Aorta (tissue), 5 donors: ENCODE results near the gene NHLRC1. TPM values are rescaled to one million over a fixed set of nuclear protein-coding genes. Genes with fewer than 3 reads are reported as not detected.

ENCODE experiments used
- ATAC-seq: fragments of 200-7000 bp; cut with Tn5 transposase; one replicate; pipeline ENCODE4 v1.9.1; 2022; ENCODE audit warnings: moderate library complexity; ENCODE audit not compliant: low FRiP score
- DNase-seq, 2 donors: peaks; one replicate each; pipeline ENCODE4 v3.0.0-alpha.2; 2020
- H3K27ac ChIP-seq, 2 donors: one replicate each; pipeline ENCODE4 v1.5.1; 2013; ENCODE audit warnings: low read length in 2 of 2, mild to moderate bottlenecking in 2 of 2, moderate library complexity in 2 of 2, control low read depth in 1 of 2, inconsistent platforms in 1 of 2, low read depth in 1 of 2
- H3K27me3 ChIP-seq, 2 donors: one replicate each; pipeline ENCODE4 v1.6.1; 2013; ENCODE audit warnings: control low read depth in 1 of 2, low read length in 1 of 2, mild to moderate bottlenecking in 1 of 2, moderate library complexity in 1 of 2; ENCODE audit not compliant: insufficient read depth in 2 of 2, control insufficient read depth in 1 of 2
- H3K36me3 ChIP-seq, 2 donors: one replicate each; pipeline ENCODE4 v1.6.1; 2013; ENCODE audit warnings: control low read depth in 1 of 2, low read length in 1 of 2, mild to moderate bottlenecking in 1 of 2; ENCODE audit not compliant: insufficient read depth in 2 of 2, control insufficient read depth in 1 of 2
- H3K4me1 ChIP-seq, 2 donors: one replicate each; pipeline ENCODE4 v1.6.1; 2013; ENCODE audit warnings: low read length in 2 of 2, control low read depth in 1 of 2, mild to moderate bottlenecking in 1 of 2, moderate library complexity in 1 of 2; ENCODE audit not compliant: insufficient read depth in 2 of 2, control insufficient read depth in 1 of 2
- H3K4me3 ChIP-seq, 2 donors: one replicate each; pipeline ENCODE4 v1.5.1; 2013; ENCODE audit warnings: low read length in 2 of 2, control low read depth in 1 of 2, mild to moderate bottlenecking in 1 of 2
- H3K9me3 ChIP-seq: one replicate; pipeline ENCODE4 v1.6.1; 2013; ENCODE audit warnings: mild to moderate bottlenecking, low read length; ENCODE audit not compliant: control insufficient read depth
- WGBS, 2 donors: extraction: QIAGEN DNeasy Blood & Tissue Kit; methylation state at CpG; one replicate each; pipeline ENCODE4 v1.1.7; 2013; 5-methylcytosine and 5-hydroxymethylcytosine counted together
- intact Hi-C, 2 donors: fragments of 100-400 bp; cut with DNase I; formaldehyde crosslinking; loops; one replicate each; pipeline versions ENCODE4 v1.14.2 to v1.15.0; 2022
- polyA plus RNA-seq, 2 donors: library from polyadenylated mRNA; stranded (reverse); fragments of 200-250 nt; gene quantifications; one replicate each; pipeline ENCODE4 v1.2.3, GENCODE V29; 2013
- total RNA-seq, 2 donors: library from RNA; stranded (reverse); fragmentation: NEBNext Ultra II Directional; extraction: Animal tissue kit (Norgen Biotek cat#: 25700); gene quantifications; one replicate each; pipeline ENCODE4 v1.2.1, GENCODE V29; 2021
- donor health status: healthy with polysubstance abuse.
- donor health status: Bipolar disorder and iron deficiency.
- donor health status: DM: no; HTN: no; CAD: no.
- donor health status: DM: no; HTN: no; CAD: no.
- donor health status: DM: yes; HTN: yes; CAD: no.

Gene NHLRC1
- total and polyA plus RNA-seq, 4 donors, result 0.94 to 2.1 (median 1.7) TPM

GRCh38 chr6:18081025-18081668 lies 41.3 kb downstream of the NHLRC1 start:
- peaks cover 0 to 2% of the 10 kb centered on the region in 2 donors for H3K4me1 ChIP-seq
- ATAC-seq (no peak), DNase-seq (no peak)
- no peaks in the 10 kb centered on the region for H3K27me3 ChIP-seq
- no peaks in the 10 kb centered on the region for H3K9me3 ChIP-seq
- H3K27ac ChIP-seq, result no peak overlapping the region
- intact Hi-C loops, result no loop called here
- no peak overlapping the region for H3K4me3 ChIP-seq
- H3K36me3 ChIP-seq, result no peaks in the 10 kb centered on the region
- WGBS, 2 donors, result 57 to 65% methylated on average over 11 of the region's 11 CpGs

DNA sequence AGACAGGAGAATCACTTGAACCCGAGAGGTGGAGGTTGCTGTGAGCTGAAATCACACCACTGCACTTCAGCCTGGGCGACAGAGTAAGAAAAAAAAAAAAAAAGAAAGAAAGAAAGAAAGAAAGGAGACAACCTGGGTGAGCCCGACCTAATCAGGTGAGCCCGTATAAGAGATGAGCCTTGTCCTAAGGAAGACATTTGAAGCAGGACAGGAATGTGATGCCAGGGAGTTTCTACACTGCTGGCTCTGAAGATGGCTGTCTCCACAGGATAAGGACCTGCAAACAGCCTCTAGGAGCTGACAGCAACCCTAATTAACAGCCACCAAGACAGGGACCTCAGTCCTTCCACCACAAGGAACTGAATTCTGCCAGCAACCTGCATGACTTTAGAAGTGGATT lies 41.9 kb downstream of the NHLRC1 start:
- no peak overlapping the region for H3K27ac ChIP-seq
- no peaks in the 10 kb centered on the region for H3K9me3 ChIP-seq
- H3K4me1 ChIP-seq, result peaks cover 0 to 2% of the 10 kb centered on the region in 2 donors
- no peak for DNase-seq
- H3K27me3 ChIP-seq, result no peaks in the 10 kb centered on the region
- ATAC-seq, result no peak
- intact Hi-C loops, result no loop called here
- WGBS, 2 donors, result 97 to 99% methylated on average over 4 of the region's 4 CpGs
- no peak overlapping the region for H3K4me3 ChIP-seq
- H3K36me3 ChIP-seq, result no peaks in the 10 kb centered on the region

GRCh38 chr6:18078866-18079265 lies 43.6 kb downstream of the NHLRC1 start:
- H3K9me3 ChIP-seq, result no peaks in the 10 kb centered on the region
- peaks cover 0 to 2% of the 10 kb centered on the region in 2 donors for H3K4me1 ChIP-seq
- H3K27ac ChIP-seq, result no peak overlapping the region
- no peaks in the 10 kb centered on the region for H3K27me3 ChIP-seq
- ATAC-seq, result no peak
- H3K36me3 ChIP-seq, result no peaks in the 10 kb centered on the region
- DNase-seq, result no peak
- 96 to 98% methylated on average over 3 of the region's 3 CpGs for WGBS, 2 donors
- H3K4me3 ChIP-seq, result no peak overlapping the region
- intact Hi-C loops, result loop anchor here in 1 of 2 donors (10.0 kb wide), 1 partner anchor 944 kb away; no protein-coding TSS in a partner anchor

GRCh38 chr6:18076231-18076630 lies 46.2 kb downstream of the NHLRC1 start:
- Histone ChIP-seq H3K27ac (no peak overlapping the region), H3K4me1 (no peaks in the 10 kb centered on the region), H3K27me3 (no peaks in the 10 kb centered on the region), H3K9me3 (no peaks in the 10 kb centered on the region), H3K4me3 (no peak overlapping the region), H3K36me3 (no peaks in the 10 kb centered on the region)
- ATAC-seq (no peak), DNase-seq (no peak)
- intact Hi-C loops, result loop anchor here in 1 of 2 donors (10.0 kb wide), 1 partner anchor 941 kb away; no protein-coding TSS in a partner anchor
- WGBS, 2 donors, result 93 to 95% methylated on average over 4 of the region's 4 CpGs

DNA sequence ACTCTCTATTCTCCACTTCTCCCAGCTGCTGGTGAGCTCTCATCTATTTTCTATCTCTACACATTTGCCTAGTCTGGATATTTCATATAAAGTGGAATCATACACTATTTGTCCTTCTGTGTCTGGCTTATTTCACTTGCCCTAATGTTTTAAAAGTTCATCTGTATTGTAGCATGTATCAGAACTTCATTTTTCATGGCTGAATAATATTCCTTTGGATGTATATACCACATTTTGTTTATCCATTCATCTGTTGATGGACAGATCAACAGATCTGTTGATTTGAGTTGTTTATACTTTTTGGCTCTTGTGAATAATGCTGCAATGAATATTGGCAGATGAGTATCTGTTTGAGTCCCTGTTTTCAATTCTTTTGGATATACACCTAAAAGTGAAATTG lies 49.6 kb downstream of the NHLRC1 start:
- H3K9me3 ChIP-seq, result no peaks in the 10 kb centered on the region

DNA sequence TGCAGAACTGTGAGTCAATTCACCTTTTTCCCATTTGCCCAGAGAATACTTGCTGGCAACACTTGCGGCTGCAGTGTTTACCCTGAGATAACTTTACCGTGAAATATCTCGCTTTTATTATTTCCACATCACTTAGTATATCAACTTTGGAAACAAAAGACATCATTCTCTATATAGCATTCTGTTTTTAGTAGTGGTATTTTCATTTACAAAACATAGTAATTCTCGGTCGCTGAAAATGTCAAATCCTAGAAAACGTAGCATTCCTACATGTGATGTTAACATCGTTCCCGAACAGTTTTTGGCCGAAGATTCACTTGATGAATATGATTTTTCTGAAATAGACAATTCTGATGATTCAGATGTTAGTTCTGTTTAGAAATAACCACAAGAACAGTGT lies 52.0 kb downstream of the NHLRC1 start:
- WGBS, 2 donors, result 15 to 20% methylated on average over 9 of the region's 9 CpGs
- ATAC-seq (no peak), DNase-seq (no peak)
- H3K4me3 ChIP-seq, result no peak overlapping the region
- no peak overlapping the region for H3K27ac ChIP-seq
- intact Hi-C loops, result loop anchor here in 1 of 2 donors (10.0 kb wide), 1 partner anchor 936 kb away; no protein-coding TSS in a partner anchor
- no peaks in the 10 kb centered on the region for H3K27me3 ChIP-seq
- H3K4me1 ChIP-seq, result no peaks in the 10 kb centered on the region
- no peaks in the 10 kb centered on the region for H3K36me3 ChIP-seq
- no peaks in the 10 kb centered on the region for H3K9me3 ChIP-seq

More for the DNA sequence above, 49.6 kb downstream of the NHLRC1 start:
- no peaks in the 10 kb centered on the region for H3K4me1 ChIP-seq
- no peak overlapping the region for H3K4me3 ChIP-seq
- DNase-seq (no peak), ATAC-seq (no peak)
- H3K27me3 ChIP-seq, result no peaks in the 10 kb centered on the region
- H3K36me3 ChIP-seq, result no peaks in the 10 kb centered on the region
- no peak overlapping the region for H3K27ac ChIP-seq
- intact Hi-C loops, result loop anchor here in 1 of 2 donors (10.0 kb wide), 1 partner anchor 938 kb away; no protein-coding TSS in a partner anchor

Other genes starting within 250 kb of the NHLRC1 start
- 100 to 1,000 TPM in 1 of 2 donors, 10 to 100 TPM in 1; 89.2 to 109 TPM for gene KIF13A, start 135.0 kb downstream of the NHLRC1 start, total RNA-seq
- 10 to 100 TPM; 52.6 to 56.1 TPM for gene KIF13A, start 135.0 kb downstream of the NHLRC1 start, polyA plus RNA-seq
- gene TPMT, start 32.4 kb upstream of the NHLRC1 start, total RNA-seq, result 1 to 10 TPM; 6.5 to 6.6 TPM
- 10 to 100 TPM; 13.1 to 24.9 TPM for gene TPMT, start 32.4 kb upstream of the NHLRC1 start, polyA plus RNA-seq
- gene KDM1B, start 32.7 kb upstream of the NHLRC1 start, total RNA-seq, result 10 to 100 TPM; 12.6 to 15.3 TPM
- 1 to 10 TPM; 4.5 to 5.0 TPM for gene KDM1B, start 32.7 kb upstream of the NHLRC1 start, polyA plus RNA-seq
- 10 to 100 TPM; 73.0 to 77.6 TPM for gene DEK, start 141.9 kb upstream of the NHLRC1 start, total RNA-seq
- 10 to 100 TPM; 61.7 to 83.9 TPM for gene DEK, start 141.9 kb upstream of the NHLRC1 start, polyA plus RNA-seq